Retina (tissue), 1 donor: ENCODE measurements around the gene APLF.

Experiments used
- DNase-seq: peaks from one replicate; pipeline ENCODE4 v3.0.0-alpha.2; 2016

The APLF gene

GRCh38 chr2:68467077-68467960 is at the start of gene APLF, which contains the start of gene FBXO48:
Gene APLF (plus strand): TSS chr2:68467585. CDS start chr2:68467732, 147 bp downstream.
Gene FBXO48 (minus strand): TSS chr2:68467294. CDS start chr2:68465145, 2,149 bp downstream.
- DNase-seq, result peak; percentile 98

GRCh38 chr2:68417926-68418325 is 49.5 kb upstream of the APLF start:
- no peak for DNase-seq

GRCh38 chr2:68418419-68418818 is 49.0 kb upstream of the APLF start:
- DNase-seq, result no peak

GRCh38 chr2:68418855-68419254 is 48.5 kb upstream of the APLF start:
- DNase-seq, result no peak

GRCh38 chr2:68420254-68420910 is 47.0 kb upstream of the APLF start:
- no peak for DNase-seq

- no peak for DNase-seq
Observed at GRCh38 chr2:68423966-68424650, 43.3 kb upstream of the APLF start.

GRCh38 chr2:68425503-68425902 is 41.9 kb upstream of the APLF start:
- DNase-seq, result no peak

- DNase-seq, result no peak
Observed at GRCh38 chr2:68426446-68426845, 40.9 kb upstream of the APLF start.

GRCh38 chr2:68426848-68427579 is 40.4 kb upstream of the APLF start:
- no peak for DNase-seq

GRCh38 chr2:68428126-68428525 is 39.3 kb upstream of the APLF start:
- no peak for DNase-seq

GRCh38 chr2:68428746-68429145 is 38.6 kb upstream of the APLF start:
- DNase-seq, result no peak

- DNase-seq, result no peak
Observed at GRCh38 chr2:68429311-68429826, 38.0 kb upstream of the APLF start.

- DNase-seq, result no peak
Observed at GRCh38 chr2:68431316-68431972, 35.9 kb upstream of the APLF start.

GRCh38 chr2:68432696-68433658 is 34.4 kb upstream of the APLF start:
- DNase-seq, result no peak

- DNase-seq, result no peak
Observed at GRCh38 chr2:68434981-68435380, 32.4 kb upstream of the APLF start.

GRCh38 chr2:68435615-68436014 is 31.8 kb upstream of the APLF start:
- DNase-seq, result no peak

GRCh38 chr2:68436270-68436669 is 31.1 kb upstream of the APLF start:
- no peak for DNase-seq

- no peak for DNase-seq
Observed at GRCh38 chr2:68438455-68439303, 28.7 kb upstream of the APLF start.

- peak; percentile 77 for DNase-seq
Observed at GRCh38 chr2:68441179-68441993, 26.0 kb upstream of the APLF start.
